Testis (tissue), 2 donors: ENCODE measurements around the gene PRR5L.

Source experiments
- POLR2A ChIP-seq: fragments of 450-650 bp; IDR thresholded peaks from one replicate; pipeline ENCODE4 v1.6.1; 2017; ENCODE audit warnings: antibody characterized with exemption, mild to moderate bottlenecking, moderate library complexity
- TF ChIP-seq, protein P1 (sequence below), 3 experiments: fragments of 450-650 bp in 2 of 3; fragments of 200-600 bp in 1 of 3; sonication (generic) in 1 of 3; IDR thresholded peaks; one replicate each; pipeline ENCODE4 v1.5.1; 2016 to 2019; ENCODE audit warnings: antibody characterized with exemption in 3 of 3, mild to moderate bottlenecking in 2 of 3, moderate library complexity in 1 of 3

DNA sequence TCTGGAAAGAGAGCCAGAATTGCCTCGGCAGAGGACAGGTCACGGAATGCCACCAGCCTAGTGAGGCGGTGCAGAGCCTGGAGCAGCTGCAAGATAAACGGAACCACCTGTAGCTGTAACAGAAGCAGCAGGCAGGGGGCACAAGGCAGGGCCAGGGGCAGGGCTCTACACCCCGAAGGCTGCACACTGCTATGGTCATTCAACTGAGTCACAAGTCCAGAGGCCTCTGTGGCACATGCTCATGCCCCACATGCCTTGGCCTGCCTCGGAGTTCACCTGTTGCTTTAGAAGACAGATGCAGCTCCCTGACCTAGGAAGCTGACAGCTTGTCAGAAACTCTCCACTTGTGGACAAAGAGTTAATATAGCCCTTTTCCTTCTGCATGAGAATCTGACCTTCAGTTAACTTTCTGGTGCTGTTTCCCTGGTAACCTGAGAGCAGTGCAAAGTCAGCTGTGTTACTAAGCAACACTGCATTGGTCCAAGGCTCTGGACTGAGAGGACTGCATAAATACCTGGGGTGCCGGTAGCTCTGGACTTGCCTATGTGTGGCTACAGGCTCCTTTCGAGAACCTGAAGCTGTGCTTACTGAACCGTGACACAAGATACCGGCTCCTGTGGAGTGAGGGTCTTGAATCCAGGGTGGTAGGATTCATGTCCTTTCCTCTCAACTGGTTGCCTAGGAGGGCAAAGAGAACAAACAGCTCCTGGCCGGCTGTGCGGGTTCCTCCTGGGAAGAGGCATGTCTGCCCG lies 17.4 kb upstream of the PRR5L start:
- TF ChIP-seq, protein P1, sequence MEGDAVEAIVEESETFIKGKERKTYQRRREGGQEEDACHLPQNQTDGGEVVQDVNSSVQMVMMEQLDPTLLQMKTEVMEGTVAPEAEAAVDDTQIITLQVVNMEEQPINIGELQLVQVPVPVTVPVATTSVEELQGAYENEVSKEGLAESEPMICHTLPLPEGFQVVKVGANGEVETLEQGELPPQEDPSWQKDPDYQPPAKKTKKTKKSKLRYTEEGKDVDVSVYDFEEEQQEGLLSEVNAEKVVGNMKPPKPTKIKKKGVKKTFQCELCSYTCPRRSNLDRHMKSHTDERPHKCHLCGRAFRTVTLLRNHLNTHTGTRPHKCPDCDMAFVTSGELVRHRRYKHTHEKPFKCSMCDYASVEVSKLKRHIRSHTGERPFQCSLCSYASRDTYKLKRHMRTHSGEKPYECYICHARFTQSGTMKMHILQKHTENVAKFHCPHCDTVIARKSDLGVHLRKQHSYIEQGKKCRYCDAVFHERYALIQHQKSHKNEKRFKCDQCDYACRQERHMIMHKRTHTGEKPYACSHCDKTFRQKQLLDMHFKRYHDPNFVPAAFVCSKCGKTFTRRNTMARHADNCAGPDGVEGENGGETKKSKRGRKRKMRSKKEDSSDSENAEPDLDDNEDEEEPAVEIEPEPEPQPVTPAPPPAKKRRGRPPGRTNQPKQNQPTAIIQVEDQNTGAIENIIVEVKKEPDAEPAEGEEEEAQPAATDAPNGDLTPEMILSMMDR (IDR thresholded peaks at IDR 0.05), result no peak
- TF ChIP-seq POLR2A, result no peak
